Esophagus muscularis mucosa (tissue), 4 donors: Measurements from ENCODE around the gene NLRX1.

ENCODE experiments used
- CTCF ChIP-seq, 3 experiments: fragments of 200-600 bp in 2 of 3; fragments of 450-650 bp in 1 of 3; sonication (generic) in 2 of 3; IDR thresholded peaks; one replicate each; pipeline ENCODE4 v1.5.1; 2017 to 2019; ENCODE audit warnings: antibody characterized with exemption in 3 of 3, mild to moderate bottlenecking in 2 of 3, moderate library complexity in 1 of 3
- EP300 ChIP-seq: sonication (generic); formaldehyde crosslinking; IDR thresholded peaks from one replicate; pipeline ENCODE4 v1.6.1; 2017; ENCODE audit warnings: antibody characterized with exemption
- POLR2A ChIP-seq: fragments of 450-650 bp; IDR thresholded peaks from one replicate; pipeline ENCODE4 v1.6.1; 2017; ENCODE audit warnings: antibody characterized with exemption, moderate library complexity, mild to moderate bottlenecking, low read depth
- POLR2AphosphoS5 ChIP-seq, 2 donors: sonication (generic); formaldehyde crosslinking; IDR thresholded peaks; one replicate each; pipeline ENCODE4 v1.6.1; 2017; ENCODE audit warnings: antibody characterized with exemption in 2 of 2

GRCh38 chr11:119210050-119210449, 41.5 kb downstream of the NLRX1 start:
- TF ChIP-seq CTCF (IDR thresholded peaks at IDR 0.05) (no peak), POLR2A (no peak), EP300 (no peak), POLR2AphosphoS5 (IDR thresholded peaks at IDR 0.05) (no peak)
